ENCODE results near the gene TLX3. TPM values are rescaled to one million over a fixed set of nuclear protein-coding genes. Genes with fewer than 3 reads are reported as not detected.

Gene TLX3
- total RNA-seq, 2 donors from 2014 or later, result not detected

GRCh38 chr5:171299228-171299627 lies 9.8 kb upstream of the TLX3 start:
- intact Hi-C loops (cut with DNase I, micrococcal nuclease), result no loop called here
- DNase-seq, result no peak

GRCh38 chr5:171299851-171300250 lies 9.2 kb upstream of the TLX3 start:
- intact Hi-C loops (cut with DNase I, micrococcal nuclease), result no loop called here
- DNase-seq (no peak), ATAC-seq (no peak)

More at GRCh38 chr5:171299228-171299627, 9.8 kb upstream of the TLX3 start:
- ATAC-seq, result no peak

GRCh38 chr5:171300358-171300757 lies 8.7 kb upstream of the TLX3 start:
- intact Hi-C loops (cut with DNase I, micrococcal nuclease), result no loop called here
- DNase-seq, result no peak
- no peak for ATAC-seq

- no peak for ATAC-seq
- no peak for DNase-seq
- intact Hi-C loops (cut with DNase I, micrococcal nuclease), result no loop called here
These were observed 2.9 kb upstream of the TLX3 start for GRCh38 chr5:171306166-171306565.

- DNase-seq (no peak), ATAC-seq (no peak)
- intact Hi-C loops (cut with DNase I, micrococcal nuclease), result no loop called here
These were observed 2.1 kb upstream of the TLX3 start for GRCh38 chr5:171306781-171307591.

- intact Hi-C loops (cut with DNase I, micrococcal nuclease), result no loop called here
- DNase-seq (no peak), ATAC-seq (no peak)
These were observed 1.1 kb upstream of the TLX3 start for GRCh38 chr5:171307789-171308452.

GRCh38 chr5:171309276-171310211 lies 496 bp downstream of the TLX3 start:
- peak in 1 of 2 donors; percentile 30 for DNase-seq
- ATAC-seq, result peak; percentile 79
- intact Hi-C loops (cut with DNase I, micrococcal nuclease), result no loop called here

- ATAC-seq, result peak; percentile 71
These were observed 1.3 kb downstream of the TLX3 start for GRCh38 chr5:171310212-171310818.

GRCh38 chr5:171310819-171311321 lies 1.8 kb downstream of the TLX3 start:
- ATAC-seq (no peak), DNase-seq (no peak)
- intact Hi-C loops (cut with DNase I, micrococcal nuclease), result no loop called here

More at GRCh38 chr5:171310212-171310818, 1.3 kb downstream of the TLX3 start:
- peak; percentile 30 to 34 for DNase-seq
- intact Hi-C loops (cut with DNase I, micrococcal nuclease), result no loop called here

- intact Hi-C loops (cut with DNase I, micrococcal nuclease), result no loop called here
- DNase-seq (no peak), ATAC-seq (peak; percentile 12)
These were observed 2.5 kb downstream of the TLX3 start for GRCh38 chr5:171311322-171312077.

GRCh38 chr5:171312129-171312974 lies 3.3 kb downstream of the TLX3 start:
- intact Hi-C loops (cut with DNase I, micrococcal nuclease), result no loop called here
- DNase-seq (no peak), ATAC-seq (no peak)

- intact Hi-C loops (cut with DNase I, micrococcal nuclease), result no loop called here
- DNase-seq (no peak), ATAC-seq (no peak)
These were observed 4.6 kb downstream of the TLX3 start for GRCh38 chr5:171313481-171314206.

GRCh38 chr5:171314728-171315385 lies 5.8 kb downstream of the TLX3 start:
- no peak for DNase-seq
- ATAC-seq, result no peak
- intact Hi-C loops (cut with DNase I, micrococcal nuclease), result no loop called here

- ATAC-seq, result no peak
- intact Hi-C loops (cut with DNase I, micrococcal nuclease), result no loop called here
- no peak for DNase-seq
These were observed 6.4 kb downstream of the TLX3 start for GRCh38 chr5:171315386-171315891.

GRCh38 chr5:171315925-171316257 lies 6.8 kb downstream of the TLX3 start:
- DNase-seq (no peak), ATAC-seq (no peak)
- intact Hi-C loops (cut with DNase I, micrococcal nuclease), result no loop called here

Data from left colon (tissue), 2 donors.